ENCODE results near the gene CDKAL1. TPM values are rescaled to one million over a fixed set of nuclear protein-coding genes. Genes with fewer than 3 reads are reported as not detected.

Gene CDKAL1
- total RNA-seq, 1 experiment from 2014 or later = 11.8 TPM

- intact Hi-C loops (cut with micrococcal nuclease) = no loop called here
- no peak for TF ChIP-seq CTCF (IDR thresholded peaks at IDR 0.05; ENCODE audit: unreplicated experiment)
- H3K36me3 Mint-ChIP-seq (ENCODE audit: insufficient read depth, unreplicated experiment) = no peaks in the 10 kb centered on the region
- H3K9me3 Mint-ChIP-seq (ENCODE audit: unreplicated experiment) = no peaks in the 10 kb centered on the region
- ChIA-PET CTCF (interaction anchor here (0.6 kb wide), 1 partner anchor 607 kb away, joined by 3 read pairs; no protein-coding TSS in a partner anchor), POLR2A (no interaction called here)
- no peak overlapping the region for H3K27ac Mint-ChIP-seq (ENCODE audit: low read depth, unreplicated experiment)
- no peaks in the 10 kb centered on the region for H3K4me1 Mint-ChIP-seq (ENCODE audit: insufficient read depth, unreplicated experiment)
- no peak overlapping the region for H3K4me3 Mint-ChIP-seq (ENCODE audit: unreplicated experiment)
- H3K27me3 Mint-ChIP-seq (ENCODE audit: insufficient read depth, unreplicated experiment) = no peaks in the 10 kb centered on the region
- no TSS peak for BruUV-seq (replicated peaks)
- no peak for DNase-seq (ENCODE audit: unreplicated experiment)
These were observed 568.4 kb downstream of the CDKAL1 start for GRCh38 chr6:21102624-21103023.

GRCh38 chr6:21103626-21104224 lies 569.5 kb downstream of the CDKAL1 start:
- Mint-ChIP-seq H3K4me1 (ENCODE audit: insufficient read depth, unreplicated experiment) (no peaks in the 10 kb centered on the region), H3K9me3 (ENCODE audit: unreplicated experiment) (no peaks in the 10 kb centered on the region), H3K4me3 (ENCODE audit: unreplicated experiment) (no peak overlapping the region), H3K27me3 (ENCODE audit: insufficient read depth, unreplicated experiment) (no peaks in the 10 kb centered on the region), H3K27ac (ENCODE audit: low read depth, unreplicated experiment) (no peak overlapping the region), H3K36me3 (ENCODE audit: insufficient read depth, unreplicated experiment) (no peaks in the 10 kb centered on the region)
- no TSS peak for BruUV-seq (replicated peaks)
- DNase-seq (ENCODE audit: unreplicated experiment) = peak; percentile 22
- no peak for TF ChIP-seq CTCF (IDR thresholded peaks at IDR 0.05; ENCODE audit: unreplicated experiment)
- ChIA-PET CTCF (interaction anchor here (0.6 kb wide), 1 partner anchor 180 kb away, joined by 3 read pairs; no protein-coding TSS in a partner anchor), POLR2A (interaction anchor here (1.2 kb wide), 1 partner anchor 27 kb away, joined by 3 read pairs; no protein-coding TSS in a partner anchor)
- intact Hi-C loops (cut with micrococcal nuclease) = no loop called here

GRCh38 chr6:21104288-21104687 lies 570.0 kb downstream of the CDKAL1 start:
- Mint-ChIP-seq H3K9me3 (ENCODE audit: unreplicated experiment) (no peaks in the 10 kb centered on the region), H3K27me3 (ENCODE audit: insufficient read depth, unreplicated experiment) (no peaks in the 10 kb centered on the region), H3K36me3 (ENCODE audit: insufficient read depth, unreplicated experiment) (no peaks in the 10 kb centered on the region), H3K4me1 (ENCODE audit: insufficient read depth, unreplicated experiment) (peaks cover 1% of the 10 kb centered on the region), H3K27ac (ENCODE audit: low read depth, unreplicated experiment) (no peak overlapping the region), H3K4me3 (ENCODE audit: unreplicated experiment) (no peak overlapping the region)
- no peak for TF ChIP-seq CTCF (IDR thresholded peaks at IDR 0.05; ENCODE audit: unreplicated experiment)
- intact Hi-C loops (cut with micrococcal nuclease) = no loop called here
- POLR2A ChIA-PET = no interaction called here
- CTCF ChIA-PET = interaction anchor here (0.6 kb wide), 1 partner anchor 180 kb away, joined by 3 read pairs; no protein-coding TSS in a partner anchor
- no peak for DNase-seq (ENCODE audit: unreplicated experiment)
- no TSS peak for BruUV-seq (replicated peaks)

- H3K4me1 Mint-ChIP-seq (ENCODE audit: insufficient read depth, unreplicated experiment) = peaks cover 14% of the 10 kb centered on the region
- H3K27me3 Mint-ChIP-seq (ENCODE audit: insufficient read depth, unreplicated experiment) = no peaks in the 10 kb centered on the region
- no peaks in the 10 kb centered on the region for H3K36me3 Mint-ChIP-seq (ENCODE audit: insufficient read depth, unreplicated experiment)
- no peak for DNase-seq (ENCODE audit: unreplicated experiment)
- no peak overlapping the region for H3K27ac Mint-ChIP-seq (ENCODE audit: low read depth, unreplicated experiment)
- ChIA-PET POLR2A (no interaction called here), CTCF (interaction anchor here (1.1 kb wide), 1 partner anchor 41 kb away, joined by 3 read pairs; no protein-coding TSS in a partner anchor)
- TF ChIP-seq CTCF (IDR thresholded peaks at IDR 0.05; ENCODE audit: unreplicated experiment) = no peak
- BruUV-seq (replicated peaks) = no TSS peak
- intact Hi-C loops (cut with micrococcal nuclease) = no loop called here
- H3K9me3 Mint-ChIP-seq (ENCODE audit: unreplicated experiment) = no peaks in the 10 kb centered on the region
- no peak overlapping the region for H3K4me3 Mint-ChIP-seq (ENCODE audit: unreplicated experiment)
These were observed 573.5 kb downstream of the CDKAL1 start for GRCh38 chr6:21107796-21108195.
